Measurements from ENCODE around the gene FARSB. TPM values are rescaled to one million over a fixed set of nuclear protein-coding genes. Genes with fewer than 3 reads are reported as not detected.
A peak's percentile ranks its signal among the peaks of the same experiment; 100 is the strongest.

FARSB gene
- total RNA-seq, 4 donors from 2014 or later, result 12.2 to 18.4 (median 17.9) TPM

DNA sequence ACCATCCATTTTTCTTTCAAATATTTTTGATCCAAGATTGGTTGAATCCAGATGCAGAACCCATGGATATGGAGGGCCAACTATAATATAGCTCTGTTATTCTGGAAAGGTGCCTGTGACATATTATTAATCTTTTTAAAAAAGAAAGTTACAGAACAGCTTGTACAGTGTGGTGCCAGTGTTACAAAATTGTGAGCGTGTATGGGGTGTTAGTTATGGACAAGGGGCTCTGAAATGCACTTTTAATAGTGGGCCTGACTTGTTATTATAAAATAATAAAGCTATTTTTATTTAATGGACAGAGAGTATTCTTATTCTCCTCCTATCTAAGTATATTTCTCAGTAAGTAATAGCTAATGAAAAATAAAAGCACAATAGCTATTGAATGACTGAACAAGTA, 111.2 kb downstream of the FARSB start:
- DNase-seq (ENCODE audit: low spot score in 2 of 2), result no peak
- Histone ChIP-seq H3K4me1 (peaks cover 9% of the 10 kb centered on the region), H3K4me3 (no peak overlapping the region), H3K9me3 (no peaks in the 10 kb centered on the region), H3K27ac (no peak overlapping the region), H3K27me3 (no peaks in the 10 kb centered on the region), H3K36me3 (no peaks in the 10 kb centered on the region)
- TF ChIP-seq, protein P1, sequence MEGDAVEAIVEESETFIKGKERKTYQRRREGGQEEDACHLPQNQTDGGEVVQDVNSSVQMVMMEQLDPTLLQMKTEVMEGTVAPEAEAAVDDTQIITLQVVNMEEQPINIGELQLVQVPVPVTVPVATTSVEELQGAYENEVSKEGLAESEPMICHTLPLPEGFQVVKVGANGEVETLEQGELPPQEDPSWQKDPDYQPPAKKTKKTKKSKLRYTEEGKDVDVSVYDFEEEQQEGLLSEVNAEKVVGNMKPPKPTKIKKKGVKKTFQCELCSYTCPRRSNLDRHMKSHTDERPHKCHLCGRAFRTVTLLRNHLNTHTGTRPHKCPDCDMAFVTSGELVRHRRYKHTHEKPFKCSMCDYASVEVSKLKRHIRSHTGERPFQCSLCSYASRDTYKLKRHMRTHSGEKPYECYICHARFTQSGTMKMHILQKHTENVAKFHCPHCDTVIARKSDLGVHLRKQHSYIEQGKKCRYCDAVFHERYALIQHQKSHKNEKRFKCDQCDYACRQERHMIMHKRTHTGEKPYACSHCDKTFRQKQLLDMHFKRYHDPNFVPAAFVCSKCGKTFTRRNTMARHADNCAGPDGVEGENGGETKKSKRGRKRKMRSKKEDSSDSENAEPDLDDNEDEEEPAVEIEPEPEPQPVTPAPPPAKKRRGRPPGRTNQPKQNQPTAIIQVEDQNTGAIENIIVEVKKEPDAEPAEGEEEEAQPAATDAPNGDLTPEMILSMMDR (IDR thresholded peaks at IDR 0.05), result no peak
- 79% methylated on average over 1 of the region's 1 CpG for WGBS

DNA sequence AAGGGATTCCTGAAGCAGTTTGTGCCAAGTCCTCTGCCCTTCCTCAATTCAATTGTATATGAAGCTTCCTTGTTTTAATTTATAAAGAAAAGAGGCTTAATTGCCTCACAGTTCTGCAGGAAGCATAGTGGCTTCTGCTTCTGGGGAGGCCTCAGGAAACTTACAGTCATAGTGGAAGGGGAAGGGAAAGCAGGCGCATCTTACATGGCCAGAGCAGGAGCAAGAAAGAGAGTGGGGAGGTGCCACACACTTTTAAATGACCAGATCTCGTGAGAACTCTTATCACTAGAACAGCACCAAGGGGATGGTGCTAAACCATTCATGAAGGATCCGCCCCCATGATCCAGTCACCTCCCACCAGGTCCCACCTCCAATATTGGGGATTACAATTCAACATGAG, 117.4 kb downstream of the FARSB start:
- 83% methylated on average over 3 of the region's 3 CpGs for WGBS
- no peak for DNase-seq (ENCODE audit: low spot score in 2 of 2)
- Histone ChIP-seq H3K4me3 (no peak overlapping the region), H3K27ac (no peak overlapping the region), H3K9me3 (no peaks in the 10 kb centered on the region), H3K4me1 (no peaks in the 10 kb centered on the region), H3K36me3 (no peaks in the 10 kb centered on the region), H3K27me3 (no peaks in the 10 kb centered on the region)
- no peak for TF ChIP-seq POLR2AphosphoS5 (IDR thresholded peaks at IDR 0.05)
- TF ChIP-seq EP300 (IDR thresholded peaks at IDR 0.05), result no peak
- TF ChIP-seq POLR2A (IDR thresholded peaks at IDR 0.05), result no peak
- TF ChIP-seq, protein P1 (IDR thresholded peaks at IDR 0.05), result no peak

- Histone ChIP-seq H3K27me3 (no peaks in the 10 kb centered on the region), H3K27ac (no peak overlapping the region), H3K4me3 (no peak overlapping the region), H3K36me3 (no peaks in the 10 kb centered on the region), H3K9me3 (no peaks in the 10 kb centered on the region), H3K4me1 (peaks cover 5% of the 10 kb centered on the region)
- TF ChIP-seq POLR2AphosphoS5 (IDR thresholded peaks at IDR 0.05), result no peak
- TF ChIP-seq, protein P1 (IDR thresholded peaks at IDR 0.05), result no peak
- DNase-seq (ENCODE audit: low spot score in 2 of 2), result no peak
- WGBS, result 80% methylated on average over 6 of the region's 6 CpGs
These were observed 120.4 kb downstream of the FARSB start for GRCh38 chr2:222535477-222535876.

GRCh38 chr2:222532315-222532714, 123.6 kb downstream of the FARSB start:
- H3K36me3 ChIP-seq, result no peaks in the 10 kb centered on the region
- H3K4me1 ChIP-seq, result peaks cover 5% of the 10 kb centered on the region
- WGBS, result 49% methylated on average over 5 of the region's 5 CpGs
- H3K9me3 ChIP-seq, result no peaks in the 10 kb centered on the region
- peak overlapping the region; percentile 53 for H3K27ac ChIP-seq
- TF ChIP-seq, protein P1 (IDR thresholded peaks at IDR 0.05), result no peak
- TF ChIP-seq POLR2A (IDR thresholded peaks at IDR 0.05), result no peak
- TF ChIP-seq EP300 (IDR thresholded peaks at IDR 0.05), result no peak
- no peak for TF ChIP-seq POLR2AphosphoS5 (IDR thresholded peaks at IDR 0.05)
- H3K27me3 ChIP-seq, result no peaks in the 10 kb centered on the region
- H3K4me3 ChIP-seq, result no peak overlapping the region
- DNase-seq (ENCODE audit: low spot score in 2 of 2), result peak in 1 of 2 donors; percentile 72

- Histone ChIP-seq H3K9me3 (no peaks in the 10 kb centered on the region), H3K27ac (no peak overlapping the region), H3K4me3 (no peak overlapping the region), H3K27me3 (no peaks in the 10 kb centered on the region), H3K4me1 (no peaks in the 10 kb centered on the region), H3K36me3 (no peaks in the 10 kb centered on the region)
- TF ChIP-seq POLR2AphosphoS5 (IDR thresholded peaks at IDR 0.05), result no peak
- no peak for TF ChIP-seq POLR2A (IDR thresholded peaks at IDR 0.05)
- TF ChIP-seq EP300 (IDR thresholded peaks at IDR 0.05), result no peak
- TF ChIP-seq, protein P1 (IDR thresholded peaks at IDR 0.05), result no peak
- 91% methylated on average over 7 of the region's 7 CpGs for WGBS
- no peak for DNase-seq (ENCODE audit: low spot score in 2 of 2)
These were observed 129.2 kb downstream of the FARSB start for GRCh38 chr2:222526480-222527277.
